CD14-positive monocyte (primary cell): ENCODE data around the gene UNC5C. TPM values are rescaled to one million over a fixed set of nuclear protein-coding genes. Genes with fewer than 3 reads are reported as not detected.

Experiments used
- DNase-seq, 3 donors: peaks; one replicate each; pipeline ENCODE4 v3.0.0-alpha.2; 2011 to 2022
- H2AFZ ChIP-seq: 2 replicates; pipeline ENCODE4 v1.6.0; 2012; ENCODE audit warnings: mild to moderate bottlenecking, low read depth, low read length, inconsistent platforms; ENCODE audit not compliant: insufficient read depth, poor library complexity, severe bottlenecking
- H3K27ac ChIP-seq, 2 donors: 1 replicate in 1 of 2; 2 replicates in 1 of 2; pipeline ENCODE4 v1.5.1; 2012 to 2013; ENCODE audit warnings: low read length in 2 of 2, control low read depth in 1 of 2, inconsistent platforms in 1 of 2, low read depth in 1 of 2, mild to moderate bottlenecking in 1 of 2
- H3K27me3 ChIP-seq, 2 donors: one replicate each; pipeline versions ENCODE4 v1.6.0 to v1.6.1; 2011 to 2013; ENCODE audit warnings: low read length in 2 of 2; ENCODE audit not compliant: control insufficient read depth in 2 of 2, insufficient read depth in 2 of 2
- H3K36me3 ChIP-seq, 2 donors: replicated peaks in 1 of 2; 1 replicate in 1 of 2; 2 replicates in 1 of 2; pipeline versions ENCODE4 v1.5.1 to v1.6.1; 2012 to 2013; ENCODE audit warnings: low read length in 2 of 2, control low read depth in 1 of 2, inconsistent platforms in 1 of 2, mild to moderate bottlenecking in 1 of 2; ENCODE audit not compliant: insufficient read depth in 2 of 2, control insufficient read depth in 1 of 2
- H3K4me1 ChIP-seq, 2 donors: 1 replicate in 1 of 2; 2 replicates in 1 of 2; pipeline versions ENCODE4 v1.5.1 to v1.6.1; 2012 to 2013; ENCODE audit warnings: low read length in 2 of 2, control low read depth in 1 of 2, inconsistent platforms in 1 of 2, mild to moderate bottlenecking in 1 of 2, moderate library complexity in 1 of 2; ENCODE audit not compliant: insufficient read depth in 2 of 2, control insufficient read depth in 1 of 2
- H3K4me2 ChIP-seq: replicated peaks from 2 replicates; pipeline ENCODE3; 2012; ENCODE audit warnings: low read length, moderate library complexity, mild to moderate bottlenecking; ENCODE audit not compliant: poor library complexity, severe bottlenecking; ENCODE audit errors: extremely low read depth
- H3K4me3 ChIP-seq, 3 experiments: fragments of 200-600 bp in 1 of 3; sonication (generic) in 1 of 3; replicated peaks in 1 of 3; 1 replicate in 2 of 3; 2 replicates in 1 of 3; pipeline ENCODE4 v1.5.1; 2011 to 2013; ENCODE audit warnings: low read length in 3 of 3, mild to moderate bottlenecking in 3 of 3, control low read depth in 2 of 3, low read depth in 2 of 3, inconsistent platforms in 1 of 3, moderate library complexity in 1 of 3
- H3K79me2 ChIP-seq: 2 replicates; pipeline ENCODE4 v1.6.0; 2012; ENCODE audit warnings: mild to moderate bottlenecking, control low read depth, inconsistent platforms, low read length, moderate library complexity; ENCODE audit not compliant: insufficient read depth
- H3K9ac ChIP-seq: 2 replicates; pipeline ENCODE4 v1.6.0; 2017; ENCODE audit warnings: low read length, mild to moderate bottlenecking; ENCODE audit not compliant: insufficient read depth, poor library complexity, severe bottlenecking
- H3K9me3 ChIP-seq, 2 donors: replicated peaks in 1 of 2; 1 replicate in 1 of 2; 2 replicates in 1 of 2; pipeline versions ENCODE4 v1.5.1 to v1.6.1; 2012 to 2013; ENCODE audit warnings: low read length in 2 of 2, control low read depth in 1 of 2; ENCODE audit not compliant: control insufficient read depth in 1 of 2, insufficient read depth in 1 of 2
- H4K20me1 ChIP-seq: 2 replicates; pipeline ENCODE4 v1.6.0; 2012; ENCODE audit warnings: mild to moderate bottlenecking, low read length, control low read depth, moderate library complexity; ENCODE audit not compliant: insufficient read depth
- H3K27ac Mint-ChIP-seq, 7 donors: one replicate each; pipeline ENCODE4 v1.8.0; 2020; ENCODE audit warnings: mild to moderate bottlenecking in 7 of 7, mixed read lengths in 7 of 7, moderate library complexity in 6 of 7, inconsistent platforms in 2 of 7
- H3K27me3 Mint-ChIP-seq, 3 donors: one replicate each; pipeline ENCODE4 v1.8.0; 2021 to 2022; ENCODE audit warnings: low read depth in 3 of 3, mild to moderate bottlenecking in 3 of 3, mixed read lengths in 3 of 3, moderate library complexity in 3 of 3, inconsistent platforms in 1 of 3
- H3K36me3 Mint-ChIP-seq, 2 donors: one replicate each; pipeline ENCODE4 v1.8.0; 2020; ENCODE audit warnings: mixed read lengths in 2 of 2, inconsistent platforms in 1 of 2, mild to moderate bottlenecking in 1 of 2
- H3K4me1 Mint-ChIP-seq: one replicate; pipeline ENCODE4 v1.8.0; 2020; ENCODE audit warnings: mild to moderate bottlenecking, mixed read lengths
- H3K4me3 Mint-ChIP-seq, 2 donors: one replicate each; pipeline ENCODE4 v1.8.0; 2020; ENCODE audit warnings: mild to moderate bottlenecking in 2 of 2, mixed read lengths in 2 of 2, moderate library complexity in 1 of 2
- H3K9me3 Mint-ChIP-seq, 7 donors: one replicate each; pipeline ENCODE4 v1.8.0; 2020 to 2022; ENCODE audit warnings: mixed read lengths in 7 of 7, mild to moderate bottlenecking in 6 of 7, moderate library complexity in 6 of 7, inconsistent platforms in 2 of 7
- CTCF ChIP-seq: fragments of 200-600 bp; IDR thresholded peaks from one replicate; pipeline ENCODE4 v1.8.0; 2022; ENCODE audit warnings: antibody characterized with exemption, mild to moderate bottlenecking
- WGBS: methylation state at CpG from one replicate; pipeline ENCODE4 v1.1.5; 2013; ENCODE audit warnings: missing lambda C conversion rate; ENCODE audit not compliant: insufficient coverage; 5-methylcytosine and 5-hydroxymethylcytosine counted together
- intact Hi-C, 2 donors: fragments of 100-400 bp; cut with micrococcal nuclease; formaldehyde crosslinking; loops; one replicate each; pipeline versions ENCODE4 v1.15.0 to v1.15.1; 2023
- polyA plus RNA-seq, 3 donors: library from polyadenylated mRNA; depleted of rRNA in 1 of 3; unstranded in 2 of 3; stranded (reverse) in 1 of 3; fragments of 300-500 nt in 2 of 3; fragments of >200 nt in 1 of 3; fragmentation: Illumina TruSeq in 2 of 3; gene quantifications; 1 replicate in 2 of 3; 2 replicates in 1 of 3; pipeline ENCODE4 v1.2.3, GENCODE V29; 2012 to 2021

UNC5C gene
- polyA plus RNA-seq, 3 donors: 0.03 TPM; not detected in 2

GRCh38 chr4:95545546-95545945, 3.2 kb downstream of the UNC5C start:
- H3K4me2 ChIP-seq: no peak overlapping the region
- H3K4me1 ChIP-seq: peaks cover 22 to 32% of the 10 kb centered on the region in 2 donors
- no peak overlapping the region for H3K4me3 ChIP-seq
- no peak overlapping the region for H3K27ac ChIP-seq
- no peak for DNase-seq
- Mint-ChIP-seq H3K27ac (no peak overlapping the region), H3K4me1 (peaks cover 28% of the 10 kb centered on the region), H3K9me3 (peaks cover 0 to 11% (median 0%) of the 10 kb centered on the region in 7 donors), H3K27me3 (peaks cover 44 to 50% (median 47%) of the 10 kb centered on the region in 3 donors), H3K36me3 (peaks cover 0 to 2% of the 10 kb centered on the region in 2 donors), H3K4me3 (no peak overlapping the region)
- H2AFZ ChIP-seq: no peak overlapping the region
- H4K20me1 ChIP-seq: no peaks in the 10 kb centered on the region
- no peak for TF ChIP-seq CTCF
- H3K79me2 ChIP-seq: no peaks in the 10 kb centered on the region
- H3K36me3 ChIP-seq: no peaks in the 10 kb centered on the region
- WGBS: 93% methylated on average over 6 of the region's 6 CpGs
- H3K9ac ChIP-seq: no peak overlapping the region
- H3K27me3 ChIP-seq: peaks cover 22 to 45% of the 10 kb centered on the region in 2 donors
- intact Hi-C loops: no loop called here
- H3K9me3 ChIP-seq: peaks cover 0 to 7% of the 10 kb centered on the region in 2 donors

GRCh38 chr4:95544113-95545103, 4.4 kb downstream of the UNC5C start:
- DNase-seq: no peak
- no peak for TF ChIP-seq CTCF
- peaks cover 0 to 7% of the 10 kb centered on the region in 2 donors for H3K9me3 ChIP-seq
- Mint-ChIP-seq H3K4me3 (no peak overlapping the region), H3K4me1 (peaks cover 20% of the 10 kb centered on the region), H3K36me3 (peaks cover 0 to 2% of the 10 kb centered on the region in 2 donors), H3K27me3 (peaks cover 36 to 39% (median 36%) of the 10 kb centered on the region in 3 donors), H3K27ac (no peak overlapping the region), H3K9me3 (peaks cover 0 to 8% (median 0%) of the 10 kb centered on the region in 7 donors)
- no peaks in the 10 kb centered on the region for H3K79me2 ChIP-seq
- H3K36me3 ChIP-seq: no peaks in the 10 kb centered on the region
- WGBS: 100% methylated on average over 1 of the region's 8 CpGs
- no peak overlapping the region for H3K9ac ChIP-seq
- no peak overlapping the region for H3K4me3 ChIP-seq
- intact Hi-C loops: no loop called here
- peaks cover 17 to 21% of the 10 kb centered on the region in 2 donors for H3K4me1 ChIP-seq
- no peak overlapping the region for H3K27ac ChIP-seq
- no peak overlapping the region for H3K4me2 ChIP-seq
- H4K20me1 ChIP-seq: no peaks in the 10 kb centered on the region
- peaks cover 19 to 36% of the 10 kb centered on the region in 2 donors for H3K27me3 ChIP-seq
- no peak overlapping the region for H2AFZ ChIP-seq
